Esophagus (tissue), 2 donors: ENCODE data around the gene DHX35. TPM values are rescaled to one million over a fixed set of nuclear protein-coding genes. Genes with fewer than 3 reads are reported as not detected.

Experiments
- H3K27ac ChIP-seq, 2 donors: one replicate each; pipeline ENCODE4 v1.5.1; 2013; ENCODE audit warnings: low read depth in 2 of 2, mild to moderate bottlenecking in 2 of 2, inconsistent platforms in 1 of 2, low read length in 1 of 2, moderate library complexity in 1 of 2
- H3K27me3 ChIP-seq, 2 donors: one replicate each; pipeline ENCODE4 v1.6.1; 2013; ENCODE audit warnings: low read length in 2 of 2, control low read depth in 1 of 2, mild to moderate bottlenecking in 1 of 2; ENCODE audit not compliant: insufficient read depth in 2 of 2, control insufficient read depth in 1 of 2
- H3K36me3 ChIP-seq, 2 donors: one replicate each; pipeline ENCODE4 v1.6.1; 2013; ENCODE audit warnings: low read length in 1 of 2; ENCODE audit not compliant: control insufficient read depth in 2 of 2, insufficient read depth in 2 of 2
- H3K4me1 ChIP-seq, 2 donors: one replicate each; pipeline ENCODE4 v1.6.1; 2013; ENCODE audit warnings: low read length in 1 of 2; ENCODE audit not compliant: control insufficient read depth in 2 of 2, insufficient read depth in 2 of 2
- H3K4me3 ChIP-seq, 2 donors: one replicate each; pipeline ENCODE4 v1.5.1; 2013; ENCODE audit warnings: low read length in 2 of 2, mild to moderate bottlenecking in 2 of 2, low read depth in 1 of 2, moderate library complexity in 1 of 2
- H3K9me3 ChIP-seq, 2 donors: one replicate each; pipeline ENCODE4 v1.6.1; 2013; ENCODE audit warnings: mild to moderate bottlenecking in 2 of 2, low read depth in 1 of 2, low read length in 1 of 2, moderate library complexity in 1 of 2; ENCODE audit not compliant: control insufficient read depth in 2 of 2, insufficient read depth in 1 of 2
- WGBS, 2 donors: extraction: QIAGEN DNeasy Blood & Tissue Kit; methylation state at CpG; one replicate each; pipeline ENCODE4 v1.1.7; 2013; 5-methylcytosine and 5-hydroxymethylcytosine counted together
- polyA plus RNA-seq, 2 donors: library from polyadenylated mRNA; stranded (reverse); fragments of 200-250 nt; gene quantifications; one replicate each; pipeline ENCODE4 v1.2.3, GENCODE V29; 2013
- donor health status: healthy with polysubstance abuse.
- donor health status: Bipolar disorder and iron deficiency.

DHX35 gene
- polyA plus RNA-seq, 2 donors = 6.5 to 9.6 TPM

DNA sequence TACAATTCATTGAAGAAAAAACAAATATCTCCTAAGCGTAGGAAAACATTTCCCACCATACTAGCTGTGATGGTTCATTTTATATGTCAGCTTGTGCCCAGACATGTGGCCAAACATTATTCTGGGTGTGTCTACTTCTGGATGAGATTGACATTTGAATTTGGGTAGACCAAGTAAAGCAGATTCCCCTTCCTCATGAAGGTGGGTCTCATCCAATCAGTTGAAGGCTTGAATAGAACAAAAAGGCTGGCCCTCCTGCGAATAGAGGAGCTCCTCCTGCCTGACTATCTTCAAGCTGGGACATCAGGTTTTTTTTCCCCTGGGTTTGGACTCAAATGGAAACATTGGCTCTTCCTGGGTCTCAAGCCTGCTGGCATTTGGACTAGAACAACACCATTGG, 113.6 kb downstream of the DHX35 start:
- WGBS, 2 donors = 86 to 90% methylated on average over 2 of the region's 2 CpGs
- Histone ChIP-seq H3K4me1 (no peaks in the 10 kb centered on the region), H3K36me3 (no peaks in the 10 kb centered on the region), H3K27me3 (no peaks in the 10 kb centered on the region), H3K9me3 (no peaks in the 10 kb centered on the region), H3K27ac (no peak overlapping the region), H3K4me3 (no peak overlapping the region)

- Histone ChIP-seq H3K4me1 (no peaks in the 10 kb centered on the region), H3K4me3 (no peak overlapping the region), H3K9me3 (no peaks in the 10 kb centered on the region), H3K27ac (no peak overlapping the region), H3K36me3 (no peaks in the 10 kb centered on the region), H3K27me3 (no peaks in the 10 kb centered on the region)
- WGBS, 2 donors = 44 to 45% methylated on average over 7 of the region's 7 CpGs
These were observed 114.8 kb downstream of the DHX35 start for GRCh38 chr20:39076958-39077357.

GRCh38 chr20:39080326-39080725, 118.2 kb downstream of the DHX35 start:
- H3K4me3 ChIP-seq = no peak overlapping the region
- no peaks in the 10 kb centered on the region for H3K9me3 ChIP-seq
- no peak overlapping the region for H3K27ac ChIP-seq
- no peaks in the 10 kb centered on the region for H3K4me1 ChIP-seq
- H3K27me3 ChIP-seq = no peaks in the 10 kb centered on the region
- WGBS, 2 donors = 88 to 96% methylated on average over 1 of the region's 1 CpG
- H3K36me3 ChIP-seq = no peaks in the 10 kb centered on the region

DNA sequence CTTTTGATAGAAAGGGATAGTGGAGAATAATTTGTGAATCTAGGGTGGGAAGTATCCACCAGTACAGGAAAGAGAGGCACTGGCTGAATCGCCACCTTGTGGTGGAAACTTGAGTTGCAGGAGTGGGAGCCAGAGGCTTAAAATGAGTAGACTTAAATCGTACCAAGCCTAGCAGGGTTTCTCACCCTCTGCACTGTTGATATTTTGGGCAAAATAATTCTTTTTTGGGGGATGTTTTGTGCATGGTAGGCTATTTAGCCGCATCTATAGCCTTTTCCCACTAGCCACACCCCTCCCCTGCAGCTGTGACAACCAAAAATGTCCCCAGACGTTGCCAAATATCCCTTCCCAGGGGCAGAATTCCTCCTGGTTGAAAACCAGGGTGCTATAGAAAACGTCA, 119.1 kb downstream of the DHX35 start:
- no peaks in the 10 kb centered on the region for H3K36me3 ChIP-seq
- no peaks in the 10 kb centered on the region for H3K27me3 ChIP-seq
- no peak overlapping the region for H3K27ac ChIP-seq
- no peaks in the 10 kb centered on the region for H3K4me1 ChIP-seq
- no peak overlapping the region for H3K4me3 ChIP-seq
- whole genome bisulfite sequencing, 2 donors = 9 to 11% methylated on average over 5 of the region's 5 CpGs
- no peaks in the 10 kb centered on the region for H3K9me3 ChIP-seq

GRCh38 chr20:39082622-39083398, 120.7 kb downstream of the DHX35 start:
- 57 to 62% methylated on average over 8 of the region's 8 CpGs for WGBS, 2 donors
- Histone ChIP-seq H3K27me3 (no peaks in the 10 kb centered on the region), H3K4me1 (no peaks in the 10 kb centered on the region), H3K4me3 (no peak overlapping the region), H3K27ac (no peak overlapping the region), H3K9me3 (no peaks in the 10 kb centered on the region), H3K36me3 (no peaks in the 10 kb centered on the region)

- no peak overlapping the region for H3K4me3 ChIP-seq
- no peak overlapping the region for H3K27ac ChIP-seq
- H3K36me3 ChIP-seq = no peaks in the 10 kb centered on the region
- no peaks in the 10 kb centered on the region for H3K27me3 ChIP-seq
- no peaks in the 10 kb centered on the region for H3K4me1 ChIP-seq
- 64 to 71% methylated on average over 6 of the region's 6 CpGs for WGBS, 2 donors
- H3K9me3 ChIP-seq = no peaks in the 10 kb centered on the region
These were observed 121.6 kb downstream of the DHX35 start for GRCh38 chr20:39083761-39084160.

- Histone ChIP-seq H3K36me3 (no peaks in the 10 kb centered on the region), H3K4me3 (no peak overlapping the region), H3K9me3 (no peaks in the 10 kb centered on the region), H3K27ac (no peak overlapping the region), H3K27me3 (no peaks in the 10 kb centered on the region), H3K4me1 (no peaks in the 10 kb centered on the region)
- WGBS, 2 donors = 53 to 55% methylated on average over 1 of the region's 1 CpG
These were observed 126.9 kb downstream of the DHX35 start for GRCh38 chr20:39089029-39089428.

Other genes starting within 250 kb of the DHX35 start
- gene SLC32A1, start 237.9 kb upstream of the DHX35 start, polyA plus RNA-seq = not detected
- gene ACTR5, start 213.9 kb upstream of the DHX35 start, polyA plus RNA-seq = 1 to 10 TPM; 5.2 to 6.3 TPM
- 1 to 10 TPM; 1.0 to 1.5 TPM for gene PPP1R16B, start 156.6 kb upstream of the DHX35 start, polyA plus RNA-seq
- 10 to 100 TPM; 32.6 to 62.0 TPM for gene FAM83D, start 35.9 kb upstream of the DHX35 start, polyA plus RNA-seq